GM06990 (cell line): ENCODE results near the gene YEATS2.

Source experiments
- DNase-seq: peaks from one replicate; pipeline ENCODE4 v3.0.0-alpha.2; 2011; ENCODE audit not compliant: insufficient read length; ENCODE audit errors: extremely low read depth
- H3K27me3 ChIP-seq: replicated peaks from 2 replicates; pipeline ENCODE4 v1.6.0; 2011; ENCODE audit warnings: low read length; ENCODE audit not compliant: control insufficient read depth, insufficient read depth
- H3K36me3 ChIP-seq: 2 replicates; pipeline ENCODE4 v1.5.1; 2011; ENCODE audit warnings: low read length; ENCODE audit not compliant: control insufficient read depth, insufficient read depth
- H3K4me3 ChIP-seq: replicated peaks from 2 replicates; pipeline ENCODE4 v1.5.1; 2011; ENCODE audit warnings: low read depth, mild to moderate bottlenecking, control low read depth, low read length
- CTCF ChIP-seq: IDR thresholded peaks from 2 replicates; pipeline ENCODE4 v1.5.1; 2011; ENCODE audit warnings: low read length, control low read depth, mild to moderate bottlenecking, inconsistent platforms; ENCODE audit not compliant: insufficient read depth, poor library complexity, severe bottlenecking

YEATS2 gene

GRCh38 chr3:183837390-183837789, 139.8 kb downstream of the YEATS2 start:
- Histone ChIP-seq H3K4me3 (no peak overlapping the region), H3K36me3 (peaks cover 13% of the 10 kb centered on the region), H3K27me3 (no peaks in the 10 kb centered on the region)
- no peak for DNase-seq
- no peak for TF ChIP-seq CTCF

- no peaks in the 10 kb centered on the region for H3K27me3 ChIP-seq
- H3K4me3 ChIP-seq, result no peak overlapping the region
- no peak for TF ChIP-seq CTCF
- no peak for DNase-seq
- peaks cover 9% of the 10 kb centered on the region for H3K36me3 ChIP-seq
Observed at GRCh38 chr3:183837894-183838293, 140.3 kb downstream of the YEATS2 start.

- no peak overlapping the region for H3K4me3 ChIP-seq
- no peak for DNase-seq
- peaks cover 5% of the 10 kb centered on the region for H3K36me3 ChIP-seq
- no peak for TF ChIP-seq CTCF
- H3K27me3 ChIP-seq, result no peaks in the 10 kb centered on the region
Observed at GRCh38 chr3:183839751-183840150, 142.2 kb downstream of the YEATS2 start.

GRCh38 chr3:183844606-183845005, 147.0 kb downstream of the YEATS2 start:
- no peak for TF ChIP-seq CTCF
- Histone ChIP-seq H3K36me3 (peaks cover 9% of the 10 kb centered on the region), H3K27me3 (no peaks in the 10 kb centered on the region), H3K4me3 (no peak overlapping the region)
- DNase-seq, result no peak

GRCh38 chr3:183845090-183845489, 147.5 kb downstream of the YEATS2 start:
- H3K36me3 ChIP-seq, result peaks cover 10% of the 10 kb centered on the region

More at GRCh38 chr3:183845090-183845489, 147.5 kb downstream of the YEATS2 start:
- no peak for TF ChIP-seq CTCF
- no peak overlapping the region for H3K4me3 ChIP-seq
- no peaks in the 10 kb centered on the region for H3K27me3 ChIP-seq
- no peak for DNase-seq
